Caco-2 (cell line): ENCODE measurements around the gene HOXC9. TPM values are rescaled to one million over a fixed set of nuclear protein-coding genes. Genes with fewer than 3 reads are reported as not detected.

Experiments
- BruUV-seq: library from RNA; stranded (reverse); fragments of 400-500 nt; replicated peaks from 2 replicates; lab custom pipeline; 2021; lab: Mats Ljungman, UMichigan
- CTCF ChIA-PET: fragments of 300-600 bp; sonication (Branson Sonifier 250); formaldehyde crosslinking; loops from one replicate; lab custom pipeline; 2022; ENCODE audit warnings: antibody characterized with exemption; lab: Charles Lee
- POLR2A ChIA-PET: fragments of 300-600 bp; sonication (Branson Sonifier 250); formaldehyde crosslinking; loops from one replicate; lab custom pipeline; 2022; ENCODE audit warnings: antibody characterized with exemption; lab: Charles Lee
- DNase-seq, 2 experiments: peaks; one replicate each; pipeline versions ENCODE4 v3.0.0 to v3.0.0-alpha.2; 2020 to 2022
- H3K27me3 ChIP-seq: replicated peaks from 2 replicates; pipeline ENCODE4 v1.6.0; 2011; ENCODE audit warnings: low read length; ENCODE audit not compliant: control insufficient read depth, insufficient read depth
- H3K36me3 ChIP-seq: 2 replicates; pipeline ENCODE4 v1.5.1; 2011; ENCODE audit warnings: low read length; ENCODE audit not compliant: control insufficient read depth, insufficient read depth
- H3K4me1 ChIP-seq: fragments of 250-450 bp; sonication (Bioruptor Pico); 2 replicates; pipeline ENCODE4 v1.5.1; 2020; ENCODE audit warnings: mild to moderate bottlenecking
- H3K4me3 ChIP-seq: 2 replicates; pipeline ENCODE4 v1.5.1; 2011; ENCODE audit warnings: low read depth, mild to moderate bottlenecking, control low read depth, low read length
- H3K9me3 ChIP-seq: fragments of 250-450 bp; sonication (Bioruptor Pico); 2 replicates; pipeline ENCODE4 v1.5.1; 2020; ENCODE audit warnings: mild to moderate bottlenecking, moderate library complexity
- H3K27ac Mint-ChIP-seq: one replicate; pipeline ENCODE4 v1.8.0; 2022; ENCODE audit warnings: mixed read lengths; ENCODE audit not compliant: unreplicated experiment
- H3K27me3 Mint-ChIP-seq: one replicate; pipeline ENCODE4 v1.8.0; 2022; ENCODE audit warnings: mixed read lengths; ENCODE audit not compliant: insufficient read depth, unreplicated experiment
- H3K36me3 Mint-ChIP-seq: one replicate; pipeline ENCODE4 v1.8.0; 2022; ENCODE audit warnings: mild to moderate bottlenecking, mixed read lengths; ENCODE audit not compliant: insufficient read depth, unreplicated experiment
- H3K4me1 Mint-ChIP-seq: one replicate; pipeline ENCODE4 v1.8.0; 2022; ENCODE audit warnings: low read depth, mixed read lengths; ENCODE audit not compliant: unreplicated experiment
- H3K4me3 Mint-ChIP-seq: one replicate; pipeline ENCODE4 v1.8.0; 2022; ENCODE audit warnings: mild to moderate bottlenecking, moderate library complexity, mixed read lengths; ENCODE audit not compliant: unreplicated experiment
- H3K9me3 Mint-ChIP-seq: one replicate; pipeline ENCODE4 v1.8.0; 2022; ENCODE audit warnings: mixed read lengths; ENCODE audit not compliant: unreplicated experiment
- CTCF ChIP-seq, 2 experiments: fragments of 200-600 bp in 1 of 2; IDR thresholded peaks; 1 replicate in 1 of 2; 2 replicates in 1 of 2; pipeline versions ENCODE4 v1.5.1 to v1.8.0; 2011 to 2022; ENCODE audit warnings: antibody characterized with exemption in 1 of 2, control low read depth in 1 of 2, inconsistent platforms in 1 of 2, low read depth in 1 of 2, low read length in 1 of 2, mild to moderate bottlenecking in 1 of 2, moderate library complexity in 1 of 2; ENCODE audit not compliant: insufficient read depth in 1 of 2, severe bottlenecking in 1 of 2, unreplicated experiment in 1 of 2
- intact Hi-C: fragments of 100-400 bp; cut with micrococcal nuclease; formaldehyde crosslinking; loops from one replicate; pipeline ENCODE4 v1.10.0; 2022; ENCODE audit not compliant: unreplicated experiment
- total RNA-seq: library from RNA; stranded (reverse); gene quantifications from 2 replicates; pipeline ENCODE4 v1.2.3, GENCODE V29; 2022

The HOXC9 gene
- total RNA-seq, 1 experiment from 2014 or later = 2.9 TPM

DNA sequence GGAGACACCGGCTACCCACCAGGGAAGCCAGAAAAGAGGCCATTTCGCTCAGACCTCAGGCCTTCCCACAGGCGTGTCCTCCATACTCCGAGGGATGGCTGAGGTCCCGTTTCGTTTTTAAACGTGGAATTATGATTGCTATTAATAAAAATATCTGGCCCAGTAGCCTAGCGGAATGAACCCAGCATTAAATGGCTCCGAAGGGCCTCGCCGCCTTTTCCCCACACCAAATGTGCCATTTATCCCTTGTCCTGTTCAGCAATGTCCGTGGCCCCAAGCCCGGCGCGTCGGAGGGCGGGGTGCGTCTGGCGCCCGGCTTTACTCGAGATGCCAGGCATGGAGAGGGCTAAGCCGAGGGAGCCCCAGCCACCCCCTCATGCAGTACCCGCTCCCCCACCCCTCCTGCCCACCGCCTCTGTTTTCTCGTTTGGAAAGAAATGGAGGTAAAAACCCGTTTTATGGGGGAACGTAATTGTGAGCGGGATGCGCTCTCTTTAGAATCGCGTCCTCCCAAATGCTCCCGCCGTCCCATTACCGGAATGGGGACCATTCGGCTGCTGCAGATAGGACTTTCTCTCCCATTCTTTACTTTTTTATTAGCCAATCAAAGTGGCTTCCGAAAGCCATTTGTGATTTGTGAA lies 14.5 kb downstream of the HOXC9 start:
- no peaks in the 10 kb centered on the region for H3K9me3 ChIP-seq
- BruUV-seq = no TSS peak
- ChIA-PET CTCF (interaction anchor here (0.5 to 1.2 kb wide), 3 partner anchors 9 to 341 kb away, joined by 3 to 4 read pairs (median 3); no protein-coding TSS in a partner anchor), POLR2A (no interaction called here)
- DNase-seq = no peak
- peaks cover under 1% of the 10 kb centered on the region for H3K36me3 Mint-ChIP-seq
- peaks cover 30% of the 10 kb centered on the region for H3K4me1 Mint-ChIP-seq
- no peak overlapping the region for H3K4me3 ChIP-seq
- H3K36me3 ChIP-seq = no peaks in the 10 kb centered on the region; the same call in 1 of the 2 replicates
- no peak overlapping the region for H3K4me3 Mint-ChIP-seq
- H3K9me3 Mint-ChIP-seq = no peaks in the 10 kb centered on the region
- H3K4me1 ChIP-seq = peaks cover 54% of the 10 kb centered on the region
- H3K27me3 Mint-ChIP-seq = no peaks in the 10 kb centered on the region
- peak overlapping the region; percentile 49 for H3K27ac Mint-ChIP-seq
- H3K27me3 ChIP-seq = no peaks in the 10 kb centered on the region
- intact Hi-C loops = loop anchor here (5.0 kb wide), 1 partner anchor 37 kb away; no protein-coding TSS in a partner anchor
- TF ChIP-seq CTCF (IDR thresholded peaks at IDR 0.05; ENCODE audit: insufficient read depth in 1 of 2, low read depth in 1 of 2, low read length in 1 of 2, severe bottlenecking in 1 of 2, unreplicated experiment in 1 of 2) = no peak

- Mint-ChIP-seq H3K4me1 (peaks cover 37% of the 10 kb centered on the region), H3K4me3 (peak overlapping the region; percentile 98), H3K36me3 (peaks cover 6% of the 10 kb centered on the region), H3K9me3 (no peaks in the 10 kb centered on the region), H3K27ac (no peak overlapping the region), H3K27me3 (no peaks in the 10 kb centered on the region)
- Histone ChIP-seq H3K4me1 (peaks cover 46% of the 10 kb centered on the region), H3K9me3 (no peaks in the 10 kb centered on the region), H3K4me3 (no peak overlapping the region), H3K36me3 (no peaks in the 10 kb centered on the region; the same call in 1 of the 2 replicates), H3K27me3 (no peaks in the 10 kb centered on the region)
- intact Hi-C loops = loop anchor here (5.0 kb wide), 1 partner anchor 38 kb away; no protein-coding TSS in a partner anchor
- TF ChIP-seq CTCF (IDR thresholded peaks at IDR 0.05; ENCODE audit: insufficient read depth in 1 of 2, low read depth in 1 of 2, low read length in 1 of 2, severe bottlenecking in 1 of 2, unreplicated experiment in 1 of 2) = no peak
- ChIA-PET CTCF (interaction anchor here (2.5 kb wide), 1 partner anchor 17 kb away, joined by 19 read pairs; no protein-coding TSS in a partner anchor), POLR2A (no interaction called here)
- DNase-seq = no peak
- BruUV-seq = no TSS peak
Observed at GRCh38 chr12:54015018-54015931, 15.3 kb downstream of the HOXC9 start.

DNA sequence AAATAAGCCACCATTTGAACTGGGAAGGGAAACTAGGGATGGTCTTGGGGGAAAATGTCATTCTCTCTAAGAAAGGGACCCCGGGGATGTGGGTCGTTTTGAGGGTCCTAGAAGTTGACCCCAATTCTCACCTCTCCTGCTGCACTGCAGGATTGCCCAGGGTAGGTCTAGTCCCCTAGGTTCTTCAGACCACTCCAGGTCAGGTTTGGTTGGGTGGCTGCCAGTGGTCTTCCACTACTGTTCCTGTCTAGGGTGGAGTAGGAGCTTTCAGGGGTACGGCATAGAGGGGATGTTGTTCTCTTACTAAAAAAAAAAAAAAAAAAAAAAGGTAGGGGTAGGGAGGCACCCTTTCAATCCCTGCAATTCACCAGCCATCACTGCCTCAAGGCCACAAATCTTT lies 16.1 kb downstream of the HOXC9 start:
- Histone ChIP-seq H3K9me3 (no peaks in the 10 kb centered on the region), H3K4me1 (peaks cover 39% of the 10 kb centered on the region), H3K27me3 (no peaks in the 10 kb centered on the region), H3K4me3 (peak overlapping the region; percentile 58), H3K36me3 (no peaks in the 10 kb centered on the region; the same call in 1 of the 2 replicates)
- no peak for DNase-seq
- peak overlapping the region; percentile 98 for H3K4me3 Mint-ChIP-seq
- ChIA-PET CTCF (interaction anchor here (0.6 to 2.5 kb wide), 9 partner anchors 9 to 586 kb away, joined by 3 to 84 read pairs (median 12); partner anchors contain the start of gene HOXC8), POLR2A (interaction anchor here (0.5 to 2.2 kb wide), 4 partner anchors 8 to 185 kb away, joined by 3 to 25 read pairs (median 12); partner anchors contain the start of genes HOXC10 and HOXC8)
- intact Hi-C loops = loop anchor here (5.0 kb wide), 1 partner anchor 39 kb away; no protein-coding TSS in a partner anchor
- peaks cover 6% of the 10 kb centered on the region for H3K36me3 Mint-ChIP-seq
- peaks cover 33% of the 10 kb centered on the region for H3K4me1 Mint-ChIP-seq
- H3K27me3 Mint-ChIP-seq = no peaks in the 10 kb centered on the region
- no peak for TF ChIP-seq CTCF (IDR thresholded peaks at IDR 0.05; ENCODE audit: insufficient read depth in 1 of 2, low read depth in 1 of 2, low read length in 1 of 2, severe bottlenecking in 1 of 2, unreplicated experiment in 1 of 2)
- no peak overlapping the region for H3K27ac Mint-ChIP-seq
- BruUV-seq = no TSS peak
- no peaks in the 10 kb centered on the region for H3K9me3 Mint-ChIP-seq
